SK-N-SH treated with all-trans-retinoic acid at 6 μM for 48 hours (cell line): ENCODE results near the gene ZBTB8OS.
"Not testable (repeated sequence)": the region's sequence is repeated elsewhere in the genome, so short reads cannot be mapped to it uniquely, and the experiment has no call there.

Experiments used
- CREB5 ChIP-seq: fragments of 250-450 bp; sonication (Bioruptor Pico); IDR thresholded peaks from 2 replicates; pipeline ENCODE4 v1.5.1; 2020; ENCODE audit warnings: low read depth, mild to moderate bottlenecking, moderate library complexity
- PATZ1 ChIP-seq: fragments of 250-450 bp; sonication (Bioruptor Pico); IDR thresholded peaks from 2 replicates; pipeline ENCODE4 v1.8.0; 2020; ENCODE audit warnings: mild to moderate bottlenecking, moderate library complexity, borderline replicate concordance
- POU6F1 ChIP-seq: fragments of 250-450 bp; sonication (Bioruptor Pico); IDR thresholded peaks from 2 replicates; pipeline ENCODE4 v1.8.0; 2021; ENCODE audit warnings: low read depth, mild to moderate bottlenecking, moderate library complexity, borderline replicate concordance
- PPARA ChIP-seq: fragments of 250-450 bp; sonication (Bioruptor Pico); IDR thresholded peaks from 2 replicates; pipeline ENCODE4 v1.5.0; 2020; ENCODE audit warnings: mild to moderate bottlenecking, borderline replicate concordance
- SNAI2 ChIP-seq: fragments of 250-450 bp; sonication (Bioruptor Pico); IDR thresholded peaks from 2 replicates; pipeline ENCODE4 v1.5.0; 2020; ENCODE audit warnings: mild to moderate bottlenecking, moderate library complexity
- TSHZ2 ChIP-seq: fragments of 250-450 bp; sonication (Bioruptor Pico); IDR thresholded peaks from 2 replicates; pipeline ENCODE4 v1.5.0; 2020; ENCODE audit warnings: mild to moderate bottlenecking, moderate library complexity
- ZC3H10 ChIP-seq: fragments of 250-450 bp; sonication (Bioruptor Pico); IDR thresholded peaks from 2 replicates; pipeline ENCODE4 v1.5.1; 2021; ENCODE audit warnings: mild to moderate bottlenecking, moderate library complexity
- ZFP30 ChIP-seq: fragments of 450-650 bp; formaldehyde crosslinking; IDR thresholded peaks from 2 replicates; pipeline ENCODE4 v1.5.0; 2022; ENCODE audit warnings: mild to moderate bottlenecking, moderate library complexity
- ZNF565 ChIP-seq: fragments of 450-650 bp; formaldehyde crosslinking; conservative IDR thresholded peaks from 2 replicates; pipeline ENCODE4 v1.5.0; 2020; ENCODE audit warnings: low read depth, mild to moderate bottlenecking, moderate library complexity
- ZNF70 ChIP-seq: fragments of 450-650 bp; formaldehyde crosslinking; IDR thresholded peaks from 2 replicates; pipeline ENCODE4 v1.5.0; 2020; ENCODE audit warnings: mild to moderate bottlenecking, moderate library complexity

GRCh38 chr1:32668716-32669115 is 18.4 kb upstream of the ZBTB8OS start:
- not testable (repeated sequence) for TF ChIP-seq PPARA (CRISPR knock-in tag); ZNF70 (CRISPR knock-in tag); SNAI2 (CRISPR knock-in tag); POU6F1 (CRISPR knock-in tag); ZFP30 (CRISPR knock-in tag); TSHZ2 (CRISPR knock-in tag); CREB5 (CRISPR knock-in tag); ZNF565 (CRISPR knock-in tag); ZC3H10 (CRISPR knock-in tag); PATZ1
